ENCODE data around the gene DIDO1. TPM values are rescaled to one million over a fixed set of nuclear protein-coding genes. Genes with fewer than 3 reads are reported as not detected.

The DIDO1 gene
- total and polyA plus RNA-seq, 2 of the 13 experiments (the other 11 are each of a cell fraction or from before 2014, with no cell fraction given): 75.0 to 75.1 TPM

DNA sequence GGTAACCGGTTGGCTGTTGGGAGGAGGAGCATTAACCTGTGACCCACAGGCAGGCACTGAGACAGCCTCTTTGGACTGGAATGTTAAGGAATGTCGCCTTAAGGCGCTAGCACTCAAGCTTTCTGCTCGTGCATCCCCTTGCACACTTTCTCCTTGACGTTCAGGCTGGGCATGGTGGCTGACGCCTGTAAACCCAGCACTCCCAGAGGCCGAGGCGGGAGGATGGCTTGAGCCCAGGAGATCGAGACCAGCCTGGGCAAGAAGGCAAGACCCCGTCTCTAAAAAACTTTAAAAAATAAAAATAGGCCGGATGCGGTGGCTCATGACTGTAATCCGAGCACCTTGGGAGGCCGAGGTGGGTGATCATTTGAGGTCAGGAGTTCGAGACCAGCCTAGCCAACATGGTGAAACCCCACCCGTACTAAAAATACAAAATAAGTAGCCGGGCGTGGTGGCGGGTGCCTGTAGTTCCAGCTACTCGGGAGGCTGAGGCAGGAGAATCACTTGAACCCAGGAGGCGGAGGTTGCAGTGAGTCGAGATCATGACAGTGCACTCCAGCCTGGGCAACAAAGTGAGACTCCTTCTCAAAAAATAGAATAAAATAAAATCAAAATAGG, 9.8 kb upstream of the DIDO1 start (continued):
- TF ChIP-seq CHD4 (IDR thresholded peaks at IDR 0.05; ENCODE audit: borderline replicate concordance, low read length) (0 out of 2 replicates have a peak, but pooled peaks have one; percentile 29), ZNF274 (CRISPR knock-in tag; IDR thresholded peaks at IDR 0.05) (0 out of 2 replicates have a peak, but pooled peaks have one; percentile 30), RCOR2 (CRISPR knock-in tag; IDR thresholded peaks at IDR 0.05) (0 out of 2 replicates have a peak, but pooled peaks have one; percentile 16), ZBTB38 (CRISPR knock-in tag; IDR thresholded peaks at IDR 0.05) (peak; percentile 68), ZC3H13 (CRISPR knock-in tag; IDR thresholded peaks at IDR 0.05) (0 out of 2 replicates have a peak, but pooled peaks have one; percentile 49), ARNT (IDR thresholded peaks at IDR 0.05) (no peak), KDM4B (CRISPR knock-in tag; IDR thresholded peaks at IDR 0.05) (no peak), FLYWCH1 (CRISPR knock-in tag; IDR thresholded peaks at IDR 0.05) (peak; percentile 70; the same call in 1 of the 2 replicates), AHR (CRISPR knock-in tag; IDR thresholded peaks at IDR 0.05) (no peak), SMYD3 (CRISPR knock-in tag; IDR thresholded peaks at IDR 0.05) (no peak), HIVEP1 (CRISPR knock-in tag; IDR thresholded peaks at IDR 0.05) (no peak; the same call in 1 of the 2 replicates), PHF21A (CRISPR knock-in tag; IDR thresholded peaks at IDR 0.05) (peak; percentile 41; the same call in 1 of the 2 replicates), HOXA3 (CRISPR knock-in tag; IDR thresholded peaks at IDR 0.05) (0 out of 2 replicates have a peak, but pooled peaks have one; percentile 29), ZNF235 (CRISPR knock-in tag; IDR thresholded peaks at IDR 0.05; ENCODE audit: borderline replicate concordance) (peak; percentile 71; the same call in 1 of the 2 replicates), KDM5B (CRISPR knock-in tag; IDR thresholded peaks at IDR 0.05; ENCODE audit: borderline replicate concordance) (0 out of 2 replicates have a peak, but pooled peaks have one; percentile 29), ZNF703 (CRISPR knock-in tag; IDR thresholded peaks at IDR 0.05; ENCODE audit: borderline replicate concordance) (no peak), ZNF253 (CRISPR knock-in tag; IDR thresholded peaks at IDR 0.05; ENCODE audit: borderline replicate concordance) (peak; percentile 40; the same call in 1 of the 2 replicates), SPEN (CRISPR knock-in tag; IDR thresholded peaks at IDR 0.05; ENCODE audit: low read depth) (peak; percentile 39; the same call in 1 of the 2 replicates)
- TF ChIP-seq, protein P1, sequence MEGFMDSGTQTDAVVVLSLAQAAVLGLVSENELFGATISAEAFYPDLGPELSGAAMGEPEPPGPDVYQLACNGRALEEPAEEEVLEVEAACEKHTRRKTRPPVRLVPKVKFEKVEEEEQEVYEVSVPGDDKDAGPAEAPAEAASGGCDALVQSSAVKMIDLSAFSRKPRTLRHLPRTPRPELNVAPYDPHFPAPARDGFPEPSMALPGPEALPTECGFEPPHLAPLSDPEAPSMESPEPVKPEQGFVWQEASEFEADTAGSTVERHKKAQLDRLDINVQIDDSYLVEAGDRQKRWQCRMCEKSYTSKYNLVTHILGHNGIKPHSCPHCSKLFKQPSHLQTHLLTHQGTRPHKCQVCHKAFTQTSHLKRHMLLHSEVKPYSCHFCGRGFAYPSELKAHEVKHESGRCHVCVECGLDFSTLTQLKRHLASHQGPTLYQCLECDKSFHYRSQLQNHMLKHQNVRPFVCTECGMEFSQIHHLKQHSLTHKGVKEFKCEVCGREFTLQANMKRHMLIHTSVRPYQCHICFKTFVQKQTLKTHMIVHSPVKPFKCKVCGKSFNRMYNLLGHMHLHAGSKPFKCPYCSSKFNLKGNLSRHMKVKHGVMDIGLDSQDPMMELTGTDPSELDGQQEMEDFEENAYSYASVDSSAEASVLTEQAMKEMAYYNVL (CRISPR knock-in tag; IDR thresholded peaks at IDR 0.05; ENCODE audit: borderline replicate concordance): 0 out of 2 replicates have a peak, but pooled peaks have one; percentile 5
- TF ChIP-seq, protein P2, sequence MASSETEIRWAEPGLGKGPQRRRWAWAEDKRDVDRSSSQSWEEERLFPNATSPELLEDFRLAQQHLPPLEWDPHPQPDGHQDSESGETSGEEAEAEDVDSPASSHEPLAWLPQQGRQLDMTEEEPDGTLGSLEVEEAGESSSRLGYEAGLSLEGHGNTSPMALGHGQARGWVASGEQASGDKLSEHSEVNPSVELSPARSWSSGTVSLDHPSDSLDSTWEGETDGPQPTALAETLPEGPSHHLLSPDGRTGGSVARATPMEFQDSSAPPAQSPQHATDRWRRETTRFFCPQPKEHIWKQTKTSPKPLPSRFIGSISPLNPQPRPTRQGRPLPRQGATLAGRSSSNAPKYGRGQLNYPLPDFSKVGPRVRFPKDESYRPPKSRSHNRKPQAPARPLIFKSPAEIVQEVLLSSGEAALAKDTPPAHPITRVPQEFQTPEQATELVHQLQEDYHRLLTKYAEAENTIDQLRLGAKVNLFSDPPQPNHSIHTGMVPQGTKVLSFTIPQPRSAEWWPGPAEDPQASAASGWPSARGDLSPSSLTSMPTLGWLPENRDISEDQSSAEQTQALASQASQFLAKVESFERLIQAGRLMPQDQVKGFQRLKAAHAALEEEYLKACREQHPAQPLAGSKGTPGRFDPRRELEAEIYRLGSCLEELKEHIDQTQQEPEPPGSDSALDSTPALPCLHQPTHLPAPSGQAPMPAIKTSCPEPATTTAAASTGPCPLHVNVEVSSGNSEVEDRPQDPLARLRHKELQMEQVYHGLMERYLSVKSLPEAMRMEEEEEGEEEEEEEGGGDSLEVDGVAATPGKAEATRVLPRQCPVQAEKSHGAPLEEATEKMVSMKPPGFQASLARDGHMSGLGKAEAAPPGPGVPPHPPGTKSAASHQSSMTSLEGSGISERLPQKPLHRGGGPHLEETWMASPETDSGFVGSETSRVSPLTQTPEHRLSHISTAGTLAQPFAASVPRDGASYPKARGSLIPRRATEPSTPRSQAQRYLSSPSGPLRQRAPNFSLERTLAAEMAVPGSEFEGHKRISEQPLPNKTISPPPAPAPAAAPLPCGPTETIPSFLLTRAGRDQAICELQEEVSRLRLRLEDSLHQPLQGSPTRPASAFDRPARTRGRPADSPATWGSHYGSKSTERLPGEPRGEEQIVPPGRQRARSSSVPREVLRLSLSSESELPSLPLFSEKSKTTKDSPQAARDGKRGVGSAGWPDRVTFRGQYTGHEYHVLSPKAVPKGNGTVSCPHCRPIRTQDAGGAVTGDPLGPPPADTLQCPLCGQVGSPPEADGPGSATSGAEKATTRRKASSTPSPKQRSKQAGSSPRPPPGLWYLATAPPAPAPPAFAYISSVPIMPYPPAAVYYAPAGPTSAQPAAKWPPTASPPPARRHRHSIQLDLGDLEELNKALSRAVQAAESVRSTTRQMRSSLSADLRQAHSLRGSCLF (CRISPR knock-in tag; IDR thresholded peaks at IDR 0.05; ENCODE audit: borderline replicate concordance): 0 out of 2 replicates have a peak, but pooled peaks have one; percentile 33

Data from HepG2 (cell line).